HepG2 (cell line): ENCODE measurements around the gene THOC2. TPM values are rescaled to one million over a fixed set of nuclear protein-coding genes. Genes with fewer than 3 reads are reported as not detected.

ENCODE experiments used
- ASH2L ChIP-seq: fragments of 300-600, 200-600 bp; sonication (generic); IDR thresholded peaks from 2 replicates; pipeline ENCODE4 v1.7.0; 2017; ENCODE audit warnings: low read depth, mild to moderate bottlenecking, moderate library complexity, mixed read lengths, low read length; ENCODE audit not compliant: insufficient read length
- E2F2 ChIP-seq: sonication (generic); formaldehyde crosslinking; IDR thresholded peaks from 2 replicates; pipeline ENCODE4 v1.4.0; 2020; ENCODE audit warnings: missing genetic modification reagents, borderline replicate concordance
- JUND ChIP-seq: sonication (generic); formaldehyde crosslinking; IDR thresholded peaks from 2 replicates; pipeline ENCODE4 v1.8.0; 2022; ENCODE audit warnings: mild to moderate bottlenecking, missing genetic modification reagents
- MIXL1 ChIP-seq: IDR thresholded peaks from 2 replicates; pipeline ENCODE4 v1.6.1; 2016
- NCOA1 ChIP-seq: sonication (generic); formaldehyde crosslinking; IDR thresholded peaks from 2 replicates; pipeline ENCODE4 v1.9.0; 2021; ENCODE audit warnings: missing genetic modification reagents
- NFYB ChIP-seq: sonication (generic); formaldehyde crosslinking; IDR thresholded peaks from 2 replicates; pipeline ENCODE4 v1.4.0; 2020; ENCODE audit warnings: missing genetic modification reagents
- POLR2AphosphoS2 ChIP-seq: IDR thresholded peaks from 2 replicates; pipeline ENCODE4 v1.6.1; 2011; ENCODE audit warnings: low read depth, low read length, improper control_type of control experiment
- RFX3 ChIP-seq: IDR thresholded peaks from 2 replicates; pipeline ENCODE4 v1.6.1; 2016; ENCODE audit warnings: missing biosample characterization, missing genetic modification reagents
- SMC3 ChIP-seq: IDR thresholded peaks from 2 replicates; pipeline ENCODE4 v1.6.1; 2011; ENCODE audit warnings: low read length, improper control_type of control experiment
- TBX3 ChIP-seq: fragments of 450-650 bp; IDR thresholded peaks from 2 replicates; pipeline ENCODE4 v1.6.1; 2017; ENCODE audit warnings: antibody characterized with exemption, mild to moderate bottlenecking, inconsistent platforms, borderline replicate concordance
- TEAD3 ChIP-seq: optimal IDR thresholded peaks from 2 replicates; pipeline ENCODE3; 2016; ENCODE audit warnings: borderline replicate concordance
- XRCC5 ChIP-seq: fragments of 200-400 bp; formaldehyde crosslinking; optimal IDR thresholded peaks from 2 replicates; pipeline ENCODE3; 2017; ENCODE audit warnings: mild to moderate bottlenecking, low read length
- ZBTB4 ChIP-seq: sonication (generic); formaldehyde crosslinking; IDR thresholded peaks from 2 replicates; pipeline ENCODE4 v1.4.0; 2020; ENCODE audit warnings: missing genetic modification reagents, mild to moderate bottlenecking, borderline replicate concordance
- ZNF343 ChIP-seq: sonication (generic); formaldehyde crosslinking; IDR thresholded peaks from 2 replicates; pipeline ENCODE4 v1.4.0; 2020; ENCODE audit warnings: mild to moderate bottlenecking, missing genetic modification reagents
- ZNF710 ChIP-seq: sonication (generic); formaldehyde crosslinking; IDR thresholded peaks from 2 replicates; pipeline ENCODE4 v1.5.0; 2020; ENCODE audit warnings: mild to moderate bottlenecking, missing genetic modification reagents, borderline replicate concordance
- polyA plus RNA-seq, 8 experiments: library from polyadenylated mRNA; depleted of rRNA in 3 of 8; stranded (reverse) in 7 of 8; unstranded in 1 of 8; fragments of >200 nt; fragmentation: Illumina TruSeq in 4 of 8; extraction: Trizol in 4 of 8; gene quantifications; 2 replicates each; pipeline versions ENCODE4 v1.2.1 to v1.2.3, GENCODE V29; 2011 to 2016; ENCODE audit warnings: low read depth in 4 of 8, missing spikeins in 1 of 8, mixed read lengths in 1 of 8; ENCODE audit not compliant: insufficient read depth in 1 of 8
- total RNA-seq, 5 experiments: library from RNA; depleted of rRNA; stranded (reverse); fragments of >200 nt; fragmentation: Illumina TruSeq; extraction: Trizol; gene quantifications; 2 replicates each; pipeline ENCODE4 v1.2.3, GENCODE V29; 2016; ENCODE audit warnings: low read depth in 1 of 5
- TF ChIP-seq, protein P1 (sequence below): sonication (generic); formaldehyde crosslinking; IDR thresholded peaks from 2 replicates; pipeline ENCODE4 v1.5.0; 2020; ENCODE audit warnings: mild to moderate bottlenecking, missing genetic modification reagents
- TF ChIP-seq, protein P2 (sequence below): IDR thresholded peaks from 2 replicates; pipeline ENCODE4 v1.6.1; 2012; ENCODE audit warnings: low read depth, low read length, improper control_type of control experiment
- TF ChIP-seq, protein P3 (sequence below): sonication (generic); formaldehyde crosslinking; conservative IDR thresholded peaks from 2 replicates; pipeline ENCODE4 v1.4.0; 2020; ENCODE audit warnings: missing genetic modification reagents

The THOC2 gene
- total and polyA plus RNA-seq, 2 of the 13 experiments (the other 11 are each of a cell fraction or from before 2014, with no cell fraction given) = 87.1 to 101 TPM

DNA sequence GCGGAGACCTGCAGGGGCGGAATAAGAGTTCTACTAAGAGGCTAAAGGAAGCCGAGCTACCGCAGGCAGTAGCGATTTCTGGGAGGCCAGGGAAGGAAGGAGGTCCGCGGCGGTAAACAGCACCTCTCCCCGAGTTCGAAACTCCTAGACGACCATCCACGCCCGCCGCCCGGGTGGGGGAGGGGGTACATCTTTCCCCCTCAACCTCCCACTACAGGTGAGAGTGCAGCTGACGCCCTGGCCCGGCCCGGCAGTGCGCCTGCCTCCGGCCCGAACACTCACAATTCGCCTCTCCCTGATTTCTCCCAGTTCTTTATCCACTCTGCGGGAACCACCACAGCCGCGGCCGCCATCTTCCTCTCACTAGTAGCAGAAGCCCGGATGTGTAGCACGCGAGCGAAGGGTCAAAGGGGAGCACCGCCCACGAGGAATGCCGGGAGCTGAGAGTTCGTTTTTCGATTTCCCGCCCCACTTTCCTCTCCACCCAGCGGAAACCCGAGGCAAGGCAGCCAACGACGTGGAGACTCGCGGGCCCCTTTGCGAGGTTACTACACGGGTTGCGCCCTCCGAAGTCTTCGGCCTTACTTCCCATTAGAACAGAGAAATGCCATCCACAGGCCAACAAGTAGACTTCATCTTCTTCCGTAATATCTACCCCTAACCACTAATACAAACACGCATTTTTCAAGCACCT is at the start of gene THOC2 (continued):
- no peak for TF ChIP-seq E2F2 (CRISPR knock-in tag)
- TF ChIP-seq, protein P1, sequence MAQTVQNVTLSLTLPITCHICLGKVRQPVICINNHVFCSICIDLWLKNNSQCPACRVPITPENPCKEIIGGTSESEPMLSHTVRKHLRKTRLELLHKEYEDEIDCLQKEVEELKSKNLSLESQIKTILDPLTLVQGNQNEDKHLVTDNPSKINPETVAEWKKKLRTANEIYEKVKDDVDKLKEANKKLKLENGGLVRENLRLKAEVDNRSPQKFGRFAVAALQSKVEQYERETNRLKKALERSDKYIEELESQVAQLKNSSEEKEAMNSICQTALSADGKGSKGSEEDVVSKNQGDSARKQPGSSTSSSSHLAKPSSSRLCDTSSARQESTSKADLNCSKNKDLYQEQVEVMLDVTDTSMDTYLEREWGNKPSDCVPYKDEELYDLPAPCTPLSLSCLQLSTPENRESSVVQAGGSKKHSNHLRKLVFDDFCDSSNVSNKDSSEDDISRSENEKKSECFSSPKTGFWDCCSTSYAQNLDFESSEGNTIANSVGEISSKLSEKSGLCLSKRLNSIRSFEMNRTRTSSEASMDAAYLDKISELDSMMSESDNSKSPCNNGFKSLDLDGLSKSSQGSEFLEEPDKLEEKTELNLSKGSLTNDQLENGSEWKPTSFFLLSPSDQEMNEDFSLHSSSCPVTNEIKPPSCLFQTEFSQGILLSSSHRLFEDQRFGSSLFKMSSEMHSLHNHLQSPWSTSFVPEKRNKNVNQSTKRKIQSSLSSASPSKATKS (CRISPR knock-in tag) = no peak
- TF ChIP-seq NFYB = no peak
- peak; percentile 69 for TF ChIP-seq TEAD3 (CRISPR knock-in tag)
- no peak for TF ChIP-seq ZNF343 (CRISPR knock-in tag)
- no peak for TF ChIP-seq ZBTB4 (CRISPR knock-in tag)
- TF ChIP-seq, protein P2, sequence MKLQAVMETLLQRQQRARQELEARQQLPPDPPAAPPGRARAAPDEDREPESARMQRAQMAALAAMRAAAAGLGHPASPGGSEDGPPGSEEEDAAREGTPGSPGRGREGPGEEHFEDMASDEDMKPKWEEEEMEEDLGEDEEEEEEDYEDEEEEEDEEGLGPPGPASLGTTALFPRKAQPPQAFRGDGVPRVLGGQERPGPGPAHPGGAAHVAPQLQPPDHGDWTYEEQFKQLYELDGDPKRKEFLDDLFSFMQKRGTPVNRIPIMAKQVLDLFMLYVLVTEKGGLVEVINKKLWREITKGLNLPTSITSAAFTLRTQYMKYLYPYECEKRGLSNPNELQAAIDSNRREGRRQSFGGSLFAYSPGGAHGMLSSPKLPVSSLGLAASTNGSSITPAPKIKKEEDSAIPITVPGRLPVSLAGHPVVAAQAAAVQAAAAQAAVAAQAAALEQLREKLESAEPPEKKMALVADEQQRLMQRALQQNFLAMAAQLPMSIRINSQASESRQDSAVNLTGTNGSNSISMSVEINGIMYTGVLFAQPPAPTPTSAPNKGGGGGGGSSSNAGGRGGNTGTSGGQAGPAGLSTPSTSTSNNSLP = no peak
- no peak for TF ChIP-seq SMC3
- TF ChIP-seq ZNF710 (CRISPR knock-in tag) = peak; percentile 25; the same call in 1 of the 2 replicates
- no peak for TF ChIP-seq POLR2AphosphoS2
- no peak for TF ChIP-seq TBX3
- TF ChIP-seq RFX3 (CRISPR knock-in tag) = no peak
- TF ChIP-seq MIXL1 (CRISPR knock-in tag) = no peak
- TF ChIP-seq, protein P3, sequence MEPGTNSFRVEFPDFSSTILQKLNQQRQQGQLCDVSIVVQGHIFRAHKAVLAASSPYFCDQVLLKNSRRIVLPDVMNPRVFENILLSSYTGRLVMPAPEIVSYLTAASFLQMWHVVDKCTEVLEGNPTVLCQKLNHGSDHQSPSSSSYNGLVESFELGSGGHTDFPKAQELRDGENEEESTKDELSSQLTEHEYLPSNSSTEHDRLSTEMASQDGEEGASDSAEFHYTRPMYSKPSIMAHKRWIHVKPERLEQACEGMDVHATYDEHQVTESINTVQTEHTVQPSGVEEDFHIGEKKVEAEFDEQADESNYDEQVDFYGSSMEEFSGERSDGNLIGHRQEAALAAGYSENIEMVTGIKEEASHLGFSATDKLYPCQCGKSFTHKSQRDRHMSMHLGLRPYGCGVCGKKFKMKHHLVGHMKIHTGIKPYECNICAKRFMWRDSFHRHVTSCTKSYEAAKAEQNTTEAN = 0 out of 2 replicates have a peak, but pooled peaks have one; percentile 28
- TF ChIP-seq XRCC5 = no peak
- TF ChIP-seq NCOA1 (CRISPR knock-in tag) = no peak
- TF ChIP-seq JUND (CRISPR knock-in tag) = no peak
- TF ChIP-seq ASH2L = peak; percentile 68
